ENCODE results near the gene ABRACL. TPM values are rescaled to one million over a fixed set of nuclear protein-coding genes. Genes with fewer than 3 reads are reported as not detected.

Gene ABRACL
- total RNA-seq, 1 donor, result 42.3 TPM

- TF ChIP-seq CTCF (IDR thresholded peaks at IDR 0.05; ENCODE audit: extremely low read depth, low read depth, low read length), result no peak
- peak overlapping the region; percentile 70 for H3K27ac ChIP-seq (ENCODE audit: low read depth, low read length)
- H3K4me3 ChIP-seq (ENCODE audit: insufficient read depth, low read length), result peak overlapping the region; percentile 96
- no peaks in the 10 kb centered on the region for H3K36me3 ChIP-seq (ENCODE audit: insufficient read depth, low read length)
- peaks cover 7% of the 10 kb centered on the region for H4K20me1 ChIP-seq (ENCODE audit: insufficient read depth, low read length)
- peaks cover 18% of the 10 kb centered on the region for H3K4me1 ChIP-seq (ENCODE audit: insufficient read depth, low read length)
- DNase-seq (ENCODE audit: insufficient read length, low spot score, missing footprints), result peak; percentile 85
- H3K79me2 ChIP-seq (ENCODE audit: insufficient read depth, low read length), result peaks cover 48% of the 10 kb centered on the region
- H3K4me2 ChIP-seq (ENCODE audit: insufficient read depth, low read length), result peak overlapping the region; percentile 96
- H3K27me3 ChIP-seq (ENCODE audit: insufficient read depth, low read length), result no peaks in the 10 kb centered on the region
- peak overlapping the region; percentile 91 for H2AFZ ChIP-seq (ENCODE audit: low read length)
- H3K9me3 ChIP-seq (ENCODE audit: low read depth, low read length), result no peaks in the 10 kb centered on the region
Observed at GRCh38 chr6:139028215-139028657, 309 bp upstream of the ABRACL start.

GRCh38 chr6:139029470-139030227, 1.1 kb downstream of the ABRACL start:
- Histone ChIP-seq H3K27ac (ENCODE audit: low read depth, low read length) (peak overlapping the region; percentile 70), H3K9me3 (ENCODE audit: low read depth, low read length) (no peaks in the 10 kb centered on the region), H3K4me1 (ENCODE audit: insufficient read depth, low read length) (peaks cover 18% of the 10 kb centered on the region), H3K79me2 (ENCODE audit: insufficient read depth, low read length) (peaks cover 57% of the 10 kb centered on the region), H3K27me3 (ENCODE audit: insufficient read depth, low read length) (no peaks in the 10 kb centered on the region), H2AFZ (ENCODE audit: low read length) (peak overlapping the region; percentile 91), H3K4me2 (ENCODE audit: insufficient read depth, low read length) (peak overlapping the region; percentile 96), H3K4me3 (ENCODE audit: insufficient read depth, low read length) (peak overlapping the region; percentile 96), H3K36me3 (ENCODE audit: insufficient read depth, low read length) (no peaks in the 10 kb centered on the region), H4K20me1 (ENCODE audit: insufficient read depth, low read length) (peaks cover 11% of the 10 kb centered on the region)
- no peak for TF ChIP-seq CTCF (IDR thresholded peaks at IDR 0.05; ENCODE audit: extremely low read depth, low read depth, low read length)
- peak; percentile 87 for DNase-seq (ENCODE audit: insufficient read length, low spot score, missing footprints)

- no peak overlapping the region for H2AFZ ChIP-seq (ENCODE audit: low read length)
- H3K4me1 ChIP-seq (ENCODE audit: insufficient read depth, low read length), result peaks cover 18% of the 10 kb centered on the region
- no peaks in the 10 kb centered on the region for H3K27me3 ChIP-seq (ENCODE audit: insufficient read depth, low read length)
- no peaks in the 10 kb centered on the region for H3K36me3 ChIP-seq (ENCODE audit: insufficient read depth, low read length)
- peaks cover 57% of the 10 kb centered on the region for H3K79me2 ChIP-seq (ENCODE audit: insufficient read depth, low read length)
- TF ChIP-seq CTCF (IDR thresholded peaks at IDR 0.05; ENCODE audit: extremely low read depth, low read depth, low read length), result no peak
- H3K4me3 ChIP-seq (ENCODE audit: insufficient read depth, low read length), result peak overlapping the region; percentile 96
- peaks cover 11% of the 10 kb centered on the region for H4K20me1 ChIP-seq (ENCODE audit: insufficient read depth, low read length)
- peak overlapping the region; percentile 96 for H3K4me2 ChIP-seq (ENCODE audit: insufficient read depth, low read length)
- no peak overlapping the region for H3K27ac ChIP-seq (ENCODE audit: low read depth, low read length)
- DNase-seq (ENCODE audit: insufficient read length, low spot score, missing footprints), result peak; percentile 25
- no peaks in the 10 kb centered on the region for H3K9me3 ChIP-seq (ENCODE audit: low read depth, low read length)
Observed at GRCh38 chr6:139030228-139030963, 1.9 kb downstream of the ABRACL start.

GRCh38 chr6:139037490-139037889, 8.9 kb downstream of the ABRACL start:
- no peak overlapping the region for H2AFZ ChIP-seq (ENCODE audit: low read length)
- H3K79me2 ChIP-seq (ENCODE audit: insufficient read depth, low read length), result peaks cover 28% of the 10 kb centered on the region
- H3K27ac ChIP-seq (ENCODE audit: low read depth, low read length), result peak overlapping the region; percentile 90
- H3K36me3 ChIP-seq (ENCODE audit: insufficient read depth, low read length), result peaks cover 14% of the 10 kb centered on the region
- TF ChIP-seq CTCF (IDR thresholded peaks at IDR 0.05; ENCODE audit: extremely low read depth, low read depth, low read length), result no peak
- peak overlapping the region; percentile 47 for H3K4me2 ChIP-seq (ENCODE audit: insufficient read depth, low read length)
- H3K4me3 ChIP-seq (ENCODE audit: insufficient read depth, low read length), result peak overlapping the region; percentile 23
- peaks cover 7% of the 10 kb centered on the region for H3K4me1 ChIP-seq (ENCODE audit: insufficient read depth, low read length)
- peak; percentile 87 for DNase-seq (ENCODE audit: insufficient read length, low spot score, missing footprints)
- H3K27me3 ChIP-seq (ENCODE audit: insufficient read depth, low read length), result no peaks in the 10 kb centered on the region
- no peaks in the 10 kb centered on the region for H3K9me3 ChIP-seq (ENCODE audit: low read depth, low read length)
- H4K20me1 ChIP-seq (ENCODE audit: insufficient read depth, low read length), result peaks cover 11% of the 10 kb centered on the region

Measured in osteoblast (primary cell).